WTC11 (cell line): Measurements from ENCODE around the gene LIN28B. TPM values are rescaled to one million over a fixed set of nuclear protein-coding genes. Genes with fewer than 3 reads are reported as not detected.

ENCODE experiments used
- ATAC-seq: fragments of 200-7000 bp; cut with Tn5 transposase; 2 replicates; pipeline ENCODE4 v1.10.0; 2021; ENCODE audit warnings: mild to moderate bottlenecking, moderate library complexity
- CTCF ChIA-PET: fragments of 300-600 bp; sonication (Branson Sonifier 250); formaldehyde crosslinking; loops from one replicate; lab custom pipeline; 2021; ENCODE audit warnings: antibody characterized with exemption; lab: Charles Lee
- POLR2A ChIA-PET: fragments of 350-600 bp; sonication (Branson Sonifier 250); formaldehyde crosslinking; loops from one replicate; lab custom pipeline; 2021; ENCODE audit warnings: antibody characterized with exemption; lab: Charles Lee
- DNase-seq: peaks from one replicate; pipeline ENCODE4 v3.0.0; 2021; ENCODE audit warnings: low spot score
- H3K27ac Mint-ChIP-seq: 2 replicates; pipeline ENCODE4 v1.8.0; 2021; ENCODE audit warnings: mixed read lengths
- H3K27me3 Mint-ChIP-seq: 2 replicates; pipeline ENCODE4 v1.8.0; 2021; ENCODE audit warnings: low read depth, mild to moderate bottlenecking, moderate library complexity, mixed read lengths
- H3K36me3 Mint-ChIP-seq: 2 replicates; pipeline ENCODE4 v1.8.0; 2021; ENCODE audit warnings: mixed read lengths
- H3K4me1 Mint-ChIP-seq: 2 replicates; pipeline ENCODE4 v1.8.0; 2022; ENCODE audit warnings: mixed read lengths
- H3K4me3 Mint-ChIP-seq: 2 replicates; pipeline ENCODE4 v1.8.0; 2021; ENCODE audit warnings: mild to moderate bottlenecking, moderate library complexity, mixed read lengths
- H3K9me3 Mint-ChIP-seq: 2 replicates; pipeline ENCODE4 v1.8.0; 2021; ENCODE audit warnings: mixed read lengths
- AFF4 ChIP-seq: sonication (generic); formaldehyde crosslinking; IDR thresholded peaks from 2 replicates; pipeline ENCODE4 v1.8.1; 2023; ENCODE audit warnings: mild to moderate bottlenecking, missing genetic modification reagents, borderline replicate concordance
- ATF3 ChIP-seq: sonication (generic); formaldehyde crosslinking; conservative IDR thresholded peaks from 2 replicates; pipeline ENCODE4 v1.8.1; 2022; ENCODE audit warnings: mild to moderate bottlenecking, missing genetic modification reagents
- CDX4 ChIP-seq: fragments of 250-450 bp; sonication (Bioruptor Pico); IDR thresholded peaks from 2 replicates; pipeline ENCODE4 v1.9.0; 2021; ENCODE audit warnings: moderate library complexity, mild to moderate bottlenecking, inconsistent platforms, borderline replicate concordance
- CTCF ChIP-seq: fragments of 200-600 bp; IDR thresholded peaks from 2 replicates; pipeline ENCODE4 v1.8.0; 2022; ENCODE audit warnings: antibody characterized with exemption
- ESRRA ChIP-seq: sonication (generic); formaldehyde crosslinking; IDR thresholded peaks from 2 replicates; pipeline ENCODE4 v1.8.1; 2022; ENCODE audit warnings: mild to moderate bottlenecking, missing genetic modification reagents, borderline replicate concordance
- FOXJ3 ChIP-seq: sonication (generic); formaldehyde crosslinking; IDR thresholded peaks from 2 replicates; pipeline ENCODE4 v1.9.0; 2021; ENCODE audit warnings: missing genetic modification reagents, mild to moderate bottlenecking, borderline replicate concordance
- FOXP1 ChIP-seq: sonication (generic); formaldehyde crosslinking; IDR thresholded peaks from 2 replicates; pipeline ENCODE4 v1.8.0; 2022; ENCODE audit warnings: missing genetic modification reagents, mild to moderate bottlenecking, moderate library complexity, borderline replicate concordance
- HMGA2 ChIP-seq: fragments of 250-450 bp; sonication (Bioruptor Pico); IDR thresholded peaks from 2 replicates; pipeline ENCODE4 v1.4.0; 2021; ENCODE audit warnings: mild to moderate bottlenecking, moderate library complexity
- IRF1 ChIP-seq: sonication (generic); formaldehyde crosslinking; IDR thresholded peaks from 2 replicates; pipeline ENCODE4 v1.8.0; 2023; ENCODE audit warnings: missing genetic modification reagents
- MXD4 ChIP-seq: fragments of 250-450 bp; sonication (Bioruptor Pico); IDR thresholded peaks from 2 replicates; pipeline ENCODE4 v1.8.0; 2021; ENCODE audit warnings: mild to moderate bottlenecking, moderate library complexity, borderline replicate concordance
- OVOL2 ChIP-seq: fragments of 250-450 bp; sonication (Bioruptor Pico); IDR thresholded peaks from 2 replicates; pipeline ENCODE4 v1.9.0; 2021; ENCODE audit warnings: mild to moderate bottlenecking, borderline replicate concordance
- PRDM15 ChIP-seq: sonication (generic); formaldehyde crosslinking; IDR thresholded peaks from 2 replicates; pipeline ENCODE4 v1.8.0; 2022; ENCODE audit warnings: missing genetic modification reagents
- SOX15 ChIP-seq: fragments of 250-450 bp; sonication (Bioruptor Pico); IDR thresholded peaks from 2 replicates; pipeline ENCODE4 v1.9.0; 2021; ENCODE audit warnings: mild to moderate bottlenecking
- ZMAT4 ChIP-seq: fragments of 250-450 bp; sonication (Bioruptor Pico); IDR thresholded peaks from 2 replicates; pipeline ENCODE4 v1.9.0; 2021; ENCODE audit warnings: mild to moderate bottlenecking
- ZNF317 ChIP-seq: sonication (generic); formaldehyde crosslinking; IDR thresholded peaks from 2 replicates; pipeline ENCODE4 v1.8.1; 2023; ENCODE audit warnings: low read depth, mild to moderate bottlenecking, moderate library complexity, missing genetic modification reagents, borderline replicate concordance
- total RNA-seq: library from RNA; stranded (reverse); gene quantifications from 3 replicates; pipeline ENCODE4 v1.2.3, GENCODE V29; 2021

Gene LIN28B
- total RNA-seq, 1 experiment from 2014 or later = 73.4 TPM

- peaks cover 24% of the 10 kb centered on the region for H3K4me1 Mint-ChIP-seq
- H3K27ac Mint-ChIP-seq = peak overlapping the region; percentile 26; the same call in 1 of the 2 replicates
- H3K36me3 Mint-ChIP-seq = peaks cover 40% of the 10 kb centered on the region
- POLR2A ChIA-PET = no interaction called here
- CTCF ChIA-PET = interaction anchor here (0.9 to 1.1 kb wide), 2 partner anchors 10 to 17 kb away, joined by 3 to 5 read pairs; no protein-coding TSS in a partner anchor
- no peaks in the 10 kb centered on the region for H3K9me3 Mint-ChIP-seq
- TF ChIP-seq ZNF317 (no peak), FOXP1 (CRISPR knock-in tag) (no peak), FOXJ3 (no peak), OVOL2 (CRISPR knock-in tag) (no peak), AFF4 (no peak), IRF1 (CRISPR knock-in tag) (no peak), CDX4 (CRISPR knock-in tag) (no peak)
- ATAC-seq (no peak), DNase-seq (no peak)
- no peak overlapping the region for H3K4me3 Mint-ChIP-seq
- H3K27me3 Mint-ChIP-seq = no peaks in the 10 kb centered on the region
Observed at GRCh38 chr6:104986625-104987024, 29.7 kb downstream of the LIN28B start.

GRCh38 chr6:104987218-104987617 lies 30.3 kb downstream of the LIN28B start:
- H3K4me3 Mint-ChIP-seq = no peak overlapping the region
- DNase-seq (no peak), ATAC-seq (no peak)
- H3K9me3 Mint-ChIP-seq = peaks cover 2% of the 10 kb centered on the region; the same call in 1 of the 2 replicates
- no peaks in the 10 kb centered on the region for H3K27me3 Mint-ChIP-seq
- CTCF ChIA-PET = interaction anchor here (1.1 kb wide), 1 partner anchor 9 kb away, joined by 3 read pairs; no protein-coding TSS in a partner anchor
- TF ChIP-seq CTCF (no peak), PRDM15 (CRISPR knock-in tag) (no peak), SOX15 (no peak), ATF3 (CRISPR knock-in tag) (no peak), FOXJ3 (no peak), ZMAT4 (CRISPR knock-in tag) (no peak), MXD4 (CRISPR knock-in tag) (no peak), ESRRA (CRISPR knock-in tag) (no peak), HMGA2 (CRISPR knock-in tag) (no peak)
- no peak overlapping the region for H3K27ac Mint-ChIP-seq
- H3K36me3 Mint-ChIP-seq = peaks cover 45% of the 10 kb centered on the region
- H3K4me1 Mint-ChIP-seq = peaks cover 24% of the 10 kb centered on the region
- POLR2A ChIA-PET = no interaction called here
